ENCODE measurements around the gene ALX4. TPM values are rescaled to one million over a fixed set of nuclear protein-coding genes. Genes with fewer than 3 reads are reported as not detected.

The ALX4 gene
- polyA plus RNA-seq, 2 of the 4 experiments (the other 2 are of a cell fraction) = 1.00 to 5.6 TPM

DNA sequence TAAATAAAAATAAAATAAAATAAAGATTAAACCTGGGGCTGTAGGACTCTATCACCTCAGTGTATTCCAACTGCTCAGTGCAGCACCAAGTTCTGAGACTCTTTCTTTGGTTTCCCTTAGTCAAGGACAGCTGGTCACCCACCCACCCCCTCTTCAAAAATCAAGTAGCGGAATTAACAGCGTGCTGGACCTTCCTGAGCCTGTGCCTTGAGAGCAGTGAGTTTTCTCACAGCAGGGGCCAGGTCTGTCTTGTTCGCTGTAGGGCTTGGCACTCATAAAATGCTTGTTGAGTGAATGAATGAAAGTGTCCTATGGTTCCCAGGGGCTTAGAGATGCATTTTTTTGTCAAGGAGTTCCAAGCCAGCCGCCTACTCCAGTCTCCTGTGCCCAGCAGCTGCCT, 2.9 kb upstream of the ALX4 start (continued):
- TF ChIP-seq, protein P1, sequence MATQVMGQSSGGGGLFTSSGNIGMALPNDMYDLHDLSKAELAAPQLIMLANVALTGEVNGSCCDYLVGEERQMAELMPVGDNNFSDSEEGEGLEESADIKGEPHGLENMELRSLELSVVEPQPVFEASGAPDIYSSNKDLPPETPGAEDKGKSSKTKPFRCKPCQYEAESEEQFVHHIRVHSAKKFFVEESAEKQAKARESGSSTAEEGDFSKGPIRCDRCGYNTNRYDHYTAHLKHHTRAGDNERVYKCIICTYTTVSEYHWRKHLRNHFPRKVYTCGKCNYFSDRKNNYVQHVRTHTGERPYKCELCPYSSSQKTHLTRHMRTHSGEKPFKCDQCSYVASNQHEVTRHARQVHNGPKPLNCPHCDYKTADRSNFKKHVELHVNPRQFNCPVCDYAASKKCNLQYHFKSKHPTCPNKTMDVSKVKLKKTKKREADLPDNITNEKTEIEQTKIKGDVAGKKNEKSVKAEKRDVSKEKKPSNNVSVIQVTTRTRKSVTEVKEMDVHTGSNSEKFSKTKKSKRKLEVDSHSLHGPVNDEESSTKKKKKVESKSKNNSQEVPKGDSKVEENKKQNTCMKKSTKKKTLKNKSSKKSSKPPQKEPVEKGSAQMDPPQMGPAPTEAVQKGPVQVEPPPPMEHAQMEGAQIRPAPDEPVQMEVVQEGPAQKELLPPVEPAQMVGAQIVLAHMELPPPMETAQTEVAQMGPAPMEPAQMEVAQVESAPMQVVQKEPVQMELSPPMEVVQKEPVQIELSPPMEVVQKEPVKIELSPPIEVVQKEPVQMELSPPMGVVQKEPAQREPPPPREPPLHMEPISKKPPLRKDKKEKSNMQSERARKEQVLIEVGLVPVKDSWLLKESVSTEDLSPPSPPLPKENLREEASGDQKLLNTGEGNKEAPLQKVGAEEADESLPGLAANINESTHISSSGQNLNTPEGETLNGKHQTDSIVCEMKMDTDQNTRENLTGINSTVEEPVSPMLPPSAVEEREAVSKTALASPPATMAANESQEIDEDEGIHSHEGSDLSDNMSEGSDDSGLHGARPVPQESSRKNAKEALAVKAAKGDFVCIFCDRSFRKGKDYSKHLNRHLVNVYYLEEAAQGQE (IDR thresholded peaks at IDR 0.05) = no peak
- TF ChIP-seq KDM5A (IDR thresholded peaks at IDR 0.05) = no peak

- FAIRE-seq = no peak
- Histone ChIP-seq H3K4me2 (no peak overlapping the region), H3K4me1 (peaks cover 19% of the 10 kb centered on the region), H3K27ac (peak overlapping the region in 1 of 2 experiments; percentile 93; a peak in 2 of 6 replicates), H3K4me3 (no peak overlapping the region), H3K9me3 (no peaks in the 10 kb centered on the region)
- TF ChIP-seq KDM1A (IDR thresholded peaks at IDR 0.05; ENCODE audit: low read depth) (peak; percentile 73; the same call in 1 of the 2 replicates), TP53 (CRISPR knock-in tag; IDR thresholded peaks at IDR 0.05) (no peak), MAX (IDR thresholded peaks at IDR 0.05) (no peak)
- CTCF ChIA-PET = interaction anchor here (1.3 kb wide), 1 partner anchor 228 kb away, joined by 3 read pairs; no protein-coding TSS in a partner anchor
- no peak for DNase-seq (ENCODE audit: low read depth in 1 of 2, low spot score in 1 of 2)
- POLR2A ChIA-PET = no interaction called here
- no peak for ATAC-seq
- 77% methylated on average over 43 of the region's 44 CpGs for WGBS (ENCODE audit: missing lambda C conversion rate)
Measured at GRCh38 chr11:44311339-44312261, 1.7 kb upstream of the ALX4 start.

- H3K4me1 ChIP-seq = peaks cover 13% of the 10 kb centered on the region
- FAIRE-seq (no peak), ATAC-seq (peak in 1 of 2 experiments; percentile 15; a peak in 1 of 6 replicates), DNase-seq (ENCODE audit: low read depth in 1 of 2, low spot score in 1 of 2) (no peak)
- ChIA-PET POLR2A (interaction anchor here (0.6 kb wide), 2 partner anchors 21 to 201 kb away, joined by 4 to 5 read pairs; no protein-coding TSS in a partner anchor), CTCF (interaction anchor here (0.7 to 1.9 kb wide), 3 partner anchors 24 to 228 kb away, joined by 3 to 8 read pairs (median 4); no protein-coding TSS in a partner anchor)
- H3K9me3 ChIP-seq = no peaks in the 10 kb centered on the region
- H3K4me2 ChIP-seq = peak overlapping the region; percentile 86
- TF ChIP-seq FOXS1 (CRISPR knock-in tag; IDR thresholded peaks at IDR 0.05) (no peak), KDM5A (IDR thresholded peaks at IDR 0.05) (no peak), KDM1A (IDR thresholded peaks at IDR 0.05; ENCODE audit: low read depth) (no peak), HOXA7 (CRISPR knock-in tag; IDR thresholded peaks at IDR 0.05) (no peak), NFE2L2 (conservative IDR thresholded peaks at IDR 0.05; ENCODE audit: low read length) (no peak), ZSCAN20 (CRISPR knock-in tag; IDR thresholded peaks at IDR 0.05) (no peak), ELK1 (IDR thresholded peaks at IDR 0.05; ENCODE audit: low read depth, low read length) (no peak)
- WGBS (ENCODE audit: missing lambda C conversion rate) = 55% methylated on average over 49 of the region's 49 CpGs
- peak overlapping the region; percentile 56; the same call in 2 of the 3 replicates for H3K4me3 ChIP-seq
- H3K27ac ChIP-seq = peak overlapping the region; percentile 74 to 93
Measured at GRCh38 chr11:44310463-44311272, 729 bp upstream of the ALX4 start.

- ChIA-PET CTCF (interaction anchor here (0.7 to 1.9 kb wide), 3 partner anchors 24 to 229 kb away, joined by 3 to 8 read pairs (median 4); no protein-coding TSS in a partner anchor), POLR2A (interaction anchor here (0.6 kb wide), 2 partner anchors 21 to 200 kb away, joined by 4 to 5 read pairs; no protein-coding TSS in a partner anchor)
- Histone ChIP-seq H3K27ac (peak overlapping the region; percentile 74 to 93), H3K9me3 (no peaks in the 10 kb centered on the region), H3K4me1 (peaks cover 8% of the 10 kb centered on the region; the same call in 2 of the 3 replicates), H3K4me3 (peak overlapping the region; percentile 56), H3K4me2 (peak overlapping the region; percentile 86)
- DNase-seq (ENCODE audit: low read depth in 1 of 2, low spot score in 1 of 2) (no peak), ATAC-seq (no peak), FAIRE-seq (no peak)
- WGBS (ENCODE audit: missing lambda C conversion rate) = 12% methylated on average over 6 of the region's 6 CpGs
- TF ChIP-seq CBX8 (IDR thresholded peaks at IDR 0.05) (no peak), ZFP36 (IDR thresholded peaks at IDR 0.05; ENCODE audit: borderline replicate concordance, partially characterized antibody) (no peak), NFE2L2 (conservative IDR thresholded peaks at IDR 0.05; ENCODE audit: low read length) (no peak), CTCF (IDR thresholded peaks at IDR 0.05) (no peak), BHLHE40 (IDR thresholded peaks at IDR 0.05; ENCODE audit: low read depth, low read length) (no peak), HDAC2 (IDR thresholded peaks at IDR 0.05) (no peak), SMC3 (IDR thresholded peaks at IDR 0.05) (no peak; the same call in 2 of the 3 replicates), GATA3 (IDR thresholded peaks at IDR 0.05; ENCODE audit: borderline replicate concordance) (no peak), JUNB (IDR thresholded peaks at IDR 0.05) (no peak), PHF8 (IDR thresholded peaks at IDR 0.05; ENCODE audit: borderline replicate concordance, low read depth) (no peak), HOXB13 (CRISPR knock-in tag; IDR thresholded peaks at IDR 0.05; ENCODE audit: low read depth) (no peak), JUN (IDR thresholded peaks at IDR 0.05) (no peak)
- TF ChIP-seq, protein P2, sequence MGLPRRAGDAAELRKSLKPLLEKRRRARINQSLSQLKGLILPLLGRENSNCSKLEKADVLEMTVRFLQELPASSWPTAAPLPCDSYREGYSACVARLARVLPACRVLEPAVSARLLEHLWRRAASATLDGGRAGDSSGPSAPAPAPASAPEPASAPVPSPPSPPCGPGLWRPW (IDR thresholded peaks at IDR 0.05) = no peak
Measured at GRCh38 chr11:44310206-44310462, 195 bp upstream of the ALX4 start.

Measured in A549 (cell line).